Tibial nerve (tissue), 3 donors: ENCODE measurements around the gene EYS.

Experiments used
- POLR2A ChIP-seq, 2 donors: fragments of 450-650 bp; IDR thresholded peaks; one replicate each; pipeline ENCODE4 v1.6.1; 2017; ENCODE audit warnings: antibody characterized with exemption in 2 of 2, mild to moderate bottlenecking in 2 of 2, moderate library complexity in 2 of 2
- TF ChIP-seq, protein P1 (sequence below), 5 experiments: fragments of 200-600 bp in 3 of 5; fragments of 450-650 bp in 2 of 5; sonication (generic) in 3 of 5; IDR thresholded peaks; one replicate each; pipeline ENCODE4 v1.5.1; 2016 to 2019; ENCODE audit warnings: antibody characterized with exemption in 5 of 5, mild to moderate bottlenecking in 3 of 5, moderate library complexity in 2 of 5

DNA sequence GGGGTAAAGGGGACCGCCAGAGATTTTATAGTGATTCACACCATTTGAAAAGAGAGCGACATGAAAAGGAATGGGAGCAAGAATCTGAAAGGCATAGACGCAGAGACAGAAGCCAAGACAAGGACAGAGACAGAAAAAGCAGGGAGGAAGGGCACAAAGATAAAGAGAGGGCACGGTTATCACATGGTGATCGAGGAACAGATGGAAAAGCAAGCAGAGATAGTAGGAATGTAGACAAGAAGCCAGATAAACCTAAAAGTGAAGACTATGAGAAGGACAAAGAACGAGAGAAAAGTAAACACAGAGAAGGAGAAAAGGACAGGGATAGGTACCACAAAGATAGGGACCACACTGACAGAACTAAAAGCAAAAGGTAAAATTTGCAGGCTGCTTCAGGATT, 1993.7 kb downstream of the EYS start:
- no peak for TF ChIP-seq POLR2A (IDR thresholded peaks at IDR 0.05)
- TF ChIP-seq, protein P1, sequence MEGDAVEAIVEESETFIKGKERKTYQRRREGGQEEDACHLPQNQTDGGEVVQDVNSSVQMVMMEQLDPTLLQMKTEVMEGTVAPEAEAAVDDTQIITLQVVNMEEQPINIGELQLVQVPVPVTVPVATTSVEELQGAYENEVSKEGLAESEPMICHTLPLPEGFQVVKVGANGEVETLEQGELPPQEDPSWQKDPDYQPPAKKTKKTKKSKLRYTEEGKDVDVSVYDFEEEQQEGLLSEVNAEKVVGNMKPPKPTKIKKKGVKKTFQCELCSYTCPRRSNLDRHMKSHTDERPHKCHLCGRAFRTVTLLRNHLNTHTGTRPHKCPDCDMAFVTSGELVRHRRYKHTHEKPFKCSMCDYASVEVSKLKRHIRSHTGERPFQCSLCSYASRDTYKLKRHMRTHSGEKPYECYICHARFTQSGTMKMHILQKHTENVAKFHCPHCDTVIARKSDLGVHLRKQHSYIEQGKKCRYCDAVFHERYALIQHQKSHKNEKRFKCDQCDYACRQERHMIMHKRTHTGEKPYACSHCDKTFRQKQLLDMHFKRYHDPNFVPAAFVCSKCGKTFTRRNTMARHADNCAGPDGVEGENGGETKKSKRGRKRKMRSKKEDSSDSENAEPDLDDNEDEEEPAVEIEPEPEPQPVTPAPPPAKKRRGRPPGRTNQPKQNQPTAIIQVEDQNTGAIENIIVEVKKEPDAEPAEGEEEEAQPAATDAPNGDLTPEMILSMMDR (IDR thresholded peaks at IDR 0.05) = no peak
